ENCODE results near the gene TBX5.

Gene TBX5

GRCh38 chr12:114406316-114406983 is 506 bp upstream of the TBX5 start:
- DNase-seq (ENCODE audit: low read depth in 1 of 2, low spot score in 1 of 2): no peak

DNA sequence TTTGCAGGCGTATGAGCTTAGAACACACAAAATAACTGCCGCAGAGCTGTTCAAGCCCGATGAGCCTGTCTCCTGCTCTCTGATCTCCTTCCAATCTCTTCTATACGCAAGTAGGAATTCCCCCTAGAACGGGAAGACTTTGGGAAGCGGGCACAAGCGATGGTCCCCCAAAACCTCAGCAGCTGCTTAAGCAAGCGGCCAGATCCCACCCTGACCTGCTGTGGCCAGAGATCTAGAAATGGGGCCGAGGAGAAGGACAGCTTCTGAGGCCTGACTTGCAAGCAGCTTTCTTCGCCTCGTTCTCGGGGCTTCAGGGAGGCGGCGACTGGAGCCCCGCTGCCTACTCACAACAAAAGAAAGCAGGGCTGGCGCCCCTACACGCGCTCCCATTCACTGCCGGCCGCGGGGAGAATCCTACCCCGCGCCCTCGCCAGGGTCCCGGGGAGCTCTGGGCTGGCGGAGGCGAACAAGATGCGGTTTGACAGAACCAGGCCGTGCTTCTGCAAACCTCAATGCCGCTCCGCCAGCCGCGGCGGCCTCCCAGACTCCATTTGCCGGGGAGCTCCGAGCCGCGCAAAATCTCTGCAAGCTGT is 922 bp downstream of the TBX5 start:
- DNase-seq (ENCODE audit: low read depth in 1 of 2, low spot score in 1 of 2): no peak

GRCh38 chr12:114404083-114404925 is 1.6 kb downstream of the TBX5 start:
- no peak for DNase-seq (ENCODE audit: low read depth in 1 of 2, low spot score in 1 of 2)

DNA sequence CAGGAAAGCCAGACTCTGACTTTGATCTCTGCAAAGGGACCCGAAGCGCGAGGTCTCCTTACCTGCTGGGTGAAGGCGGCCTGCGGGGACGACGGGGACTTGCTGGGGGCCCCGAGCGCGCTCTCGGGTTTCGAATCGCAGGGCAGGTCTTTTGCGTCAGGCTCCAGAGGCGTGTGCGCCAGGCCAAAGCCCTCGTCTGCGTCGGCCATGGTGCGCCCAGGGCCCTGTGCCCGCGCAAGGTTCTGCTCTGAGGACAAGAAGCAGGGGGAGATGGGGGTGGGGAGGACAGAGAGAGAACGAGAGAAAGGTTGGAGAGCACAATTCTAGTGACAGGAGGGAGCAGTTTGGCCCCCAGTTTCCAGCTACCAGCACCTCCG is 2.3 kb downstream of the TBX5 start:
- DNase-seq (ENCODE audit: low read depth in 1 of 2, low spot score in 1 of 2): no peak

DNA sequence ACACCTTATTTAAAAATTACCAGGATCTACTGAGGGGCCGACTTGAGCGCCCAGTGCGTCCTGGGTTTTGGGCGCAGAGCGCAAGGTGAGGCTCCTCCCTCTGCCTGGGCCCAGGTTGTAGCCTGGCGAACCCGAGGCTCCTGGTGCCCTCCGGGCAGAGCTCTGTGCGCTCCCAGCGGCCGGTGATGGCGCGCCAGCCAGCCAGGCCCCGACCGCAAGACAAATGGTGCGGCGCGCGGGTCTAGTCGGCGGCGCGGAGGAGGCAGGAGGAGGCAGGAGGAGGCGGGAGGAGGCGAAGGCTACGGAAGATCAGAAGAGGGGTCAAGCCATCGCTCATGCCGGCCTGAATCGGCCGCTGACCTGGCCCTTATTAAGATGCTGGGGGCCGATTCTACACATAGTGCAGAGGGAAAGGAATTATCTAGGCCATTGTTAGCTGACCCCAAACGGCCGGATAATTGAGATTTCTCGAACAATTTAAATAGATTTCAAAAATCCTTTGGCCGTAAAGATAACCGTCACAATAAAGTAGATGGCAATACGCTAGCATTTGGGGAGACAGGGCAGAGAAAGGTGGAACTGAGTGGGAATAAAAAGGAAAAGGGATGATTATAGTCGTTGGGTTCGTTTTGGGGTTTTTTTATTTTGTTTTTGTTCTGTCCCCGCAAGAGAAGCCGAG is 2.8 kb downstream of the TBX5 start:
- no peak for DNase-seq (ENCODE audit: low read depth in 1 of 2, low spot score in 1 of 2)

DNA sequence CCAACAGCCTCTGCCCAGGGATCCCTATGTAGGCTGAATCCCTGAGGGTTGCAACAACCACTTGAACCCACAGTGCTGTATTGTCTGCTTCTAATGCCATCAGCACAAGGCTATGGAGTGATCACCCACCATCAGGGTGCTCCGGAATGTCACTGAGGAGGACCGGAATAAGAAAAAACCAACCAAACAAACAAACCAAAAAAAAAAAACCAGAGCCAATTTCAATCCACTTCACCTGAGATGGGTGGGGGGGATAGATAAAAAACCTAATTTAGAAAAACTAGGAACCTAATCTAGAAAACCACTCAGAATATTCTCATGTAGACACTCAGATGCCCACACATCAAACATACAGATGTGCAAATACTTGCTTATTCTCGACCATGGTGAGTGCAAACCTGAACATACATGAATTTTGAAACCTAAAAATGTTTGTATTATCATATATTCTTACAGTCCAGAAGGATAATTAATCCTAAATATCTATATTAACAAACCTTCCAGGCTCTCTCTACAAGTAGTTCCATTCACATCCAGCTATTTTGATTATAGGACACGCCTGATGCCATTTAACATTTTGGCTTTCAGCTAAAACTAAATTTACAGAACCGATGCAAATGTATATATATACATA is 3.7 kb downstream of the TBX5 start:
- no peak for DNase-seq (ENCODE audit: low read depth in 1 of 2, low spot score in 1 of 2)

DNA sequence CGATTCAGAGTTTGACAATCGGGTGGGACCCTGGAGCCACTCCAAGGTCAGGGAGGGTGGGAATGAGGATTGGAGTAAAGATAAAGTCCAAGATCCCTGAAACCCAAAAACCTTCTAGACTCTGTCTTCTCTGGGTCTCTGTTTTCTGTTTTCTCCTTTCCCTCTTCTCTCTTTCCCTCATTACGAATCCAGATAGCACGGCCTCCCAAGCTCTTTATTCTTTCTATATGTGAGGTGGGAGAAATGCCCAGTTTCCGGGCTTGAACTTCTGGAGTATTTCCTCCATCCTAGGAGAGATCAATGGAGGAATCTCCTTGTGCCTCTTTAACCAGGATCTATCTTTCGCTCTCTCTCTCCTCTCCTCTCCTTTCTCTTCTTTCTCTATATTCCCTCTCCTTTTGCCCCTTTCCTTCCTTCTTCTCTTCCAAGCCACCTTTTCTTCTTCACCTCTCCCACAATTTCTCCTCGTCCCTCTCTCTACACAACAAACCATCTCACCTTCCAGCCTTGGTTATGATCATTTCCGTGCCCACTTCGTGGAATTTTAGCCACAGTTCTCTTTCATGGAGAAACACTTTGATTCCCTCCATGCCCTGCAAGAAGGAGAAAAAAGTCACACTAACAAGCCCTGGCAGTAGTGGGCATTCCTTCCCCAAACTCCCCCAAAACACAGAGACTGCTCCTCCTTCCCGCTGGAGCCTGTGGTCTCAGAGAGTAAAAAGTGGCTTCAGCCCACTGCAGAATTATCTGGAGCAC is 4.4 kb downstream of the TBX5 start:
- DNase-seq (ENCODE audit: low read depth in 1 of 2, low spot score in 1 of 2): no peak

GRCh38 chr12:114400925-114401324 is 5.0 kb downstream of the TBX5 start:
- DNase-seq (ENCODE audit: low read depth in 1 of 2, low spot score in 1 of 2): no peak

DNA sequence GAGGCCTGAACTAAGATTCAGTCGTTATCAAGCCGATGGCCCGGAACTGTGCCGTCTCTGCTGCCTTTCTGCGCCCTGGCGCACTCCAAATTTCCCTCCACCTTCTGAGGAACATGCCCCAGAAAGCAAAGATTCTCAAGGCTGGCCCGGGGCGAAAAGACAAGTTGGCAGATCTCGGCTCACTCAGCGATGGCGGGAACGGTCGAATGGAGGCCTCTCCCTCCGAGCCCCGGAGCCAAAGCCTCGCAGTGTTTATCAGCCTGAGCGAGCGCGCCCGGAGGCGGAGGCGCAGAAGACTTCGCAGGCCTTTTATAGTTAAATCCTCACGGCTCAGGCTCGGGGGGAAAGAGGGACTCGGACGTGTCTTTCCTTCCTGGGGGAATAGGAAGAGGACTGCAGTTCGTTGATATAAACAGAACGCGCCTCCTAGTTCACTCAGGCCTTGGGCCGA is 5.6 kb downstream of the TBX5 start:
- DNase-seq (ENCODE audit: low read depth in 1 of 2, low spot score in 1 of 2): no peak

DNA sequence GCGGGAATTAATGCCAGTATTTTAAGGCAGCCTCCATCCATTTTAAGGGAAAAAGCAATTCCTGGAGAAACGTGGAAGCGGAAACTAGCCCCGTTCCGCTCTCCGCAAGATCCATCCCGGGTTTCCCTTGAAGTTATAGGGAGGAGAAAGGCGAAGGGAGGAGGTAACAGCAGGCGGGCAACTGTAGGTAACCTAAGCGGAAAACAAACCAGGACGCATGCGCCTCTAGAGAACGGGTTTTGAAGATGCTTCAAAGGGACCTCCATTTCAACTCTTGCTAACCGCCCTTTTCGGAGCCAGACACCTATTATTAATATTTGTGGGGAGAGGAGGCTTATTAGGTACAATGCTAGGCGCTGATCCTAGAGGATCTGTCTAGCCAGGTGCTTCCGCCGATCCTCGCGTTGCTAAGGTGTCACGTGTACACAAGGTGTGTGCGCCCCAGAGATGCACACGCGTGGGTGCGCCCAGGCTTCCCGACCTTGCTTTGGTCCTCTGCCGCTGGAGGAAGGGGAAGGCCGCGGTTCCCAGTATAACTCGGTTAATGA is 6.2 kb downstream of the TBX5 start:
- no peak for DNase-seq (ENCODE audit: low read depth in 1 of 2, low spot score in 1 of 2)

DNA sequence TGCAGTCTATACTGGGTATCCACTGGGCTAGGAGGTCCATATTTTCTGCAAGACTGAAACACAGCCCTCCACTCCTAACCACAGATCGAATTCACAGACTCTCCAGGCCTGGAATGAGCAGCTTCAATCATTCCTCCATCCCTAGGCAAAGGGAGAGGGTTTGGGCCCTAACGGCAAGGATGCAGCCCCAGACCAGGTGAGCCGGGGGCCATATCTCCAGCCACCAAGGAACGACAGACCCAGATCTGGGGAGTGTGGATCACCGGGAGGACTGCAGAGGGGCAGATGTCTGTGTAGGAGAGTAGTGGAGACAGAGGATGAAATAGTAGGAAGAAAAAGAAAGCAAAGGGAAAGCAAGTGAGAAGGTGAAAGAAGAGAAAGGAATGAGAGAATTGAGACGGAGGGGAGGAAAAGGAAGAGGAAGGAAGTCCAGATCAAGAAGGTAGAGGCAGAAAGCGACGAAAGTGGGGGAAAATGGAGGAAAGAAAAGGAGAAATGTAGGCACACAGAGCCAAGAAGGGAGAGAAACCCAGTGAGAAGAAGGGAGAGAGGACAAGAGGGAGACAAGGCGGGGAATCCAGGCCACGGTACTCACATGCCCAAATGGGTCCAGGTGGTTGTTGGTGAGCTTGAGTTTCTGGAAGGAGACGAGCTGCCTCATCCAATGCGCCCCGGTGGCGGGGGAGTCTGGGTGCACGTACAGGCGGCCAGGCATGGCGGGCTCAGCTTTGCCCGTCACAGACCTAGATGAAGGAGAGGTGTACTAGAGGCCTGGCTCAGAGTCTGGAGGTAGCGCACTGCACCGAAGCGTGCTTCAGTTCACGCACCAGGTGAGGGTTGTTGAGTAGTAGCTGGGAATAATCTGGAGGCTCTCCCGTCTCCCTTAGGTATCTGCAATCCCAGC is 7.7 kb downstream of the TBX5 start:
- DNase-seq (ENCODE audit: low read depth in 1 of 2, low spot score in 1 of 2): no peak

- no peak for DNase-seq (ENCODE audit: low read depth in 1 of 2, low spot score in 1 of 2)
Measured at GRCh38 chr12:114396869-114397719, 8.8 kb downstream of the TBX5 start.

DNA sequence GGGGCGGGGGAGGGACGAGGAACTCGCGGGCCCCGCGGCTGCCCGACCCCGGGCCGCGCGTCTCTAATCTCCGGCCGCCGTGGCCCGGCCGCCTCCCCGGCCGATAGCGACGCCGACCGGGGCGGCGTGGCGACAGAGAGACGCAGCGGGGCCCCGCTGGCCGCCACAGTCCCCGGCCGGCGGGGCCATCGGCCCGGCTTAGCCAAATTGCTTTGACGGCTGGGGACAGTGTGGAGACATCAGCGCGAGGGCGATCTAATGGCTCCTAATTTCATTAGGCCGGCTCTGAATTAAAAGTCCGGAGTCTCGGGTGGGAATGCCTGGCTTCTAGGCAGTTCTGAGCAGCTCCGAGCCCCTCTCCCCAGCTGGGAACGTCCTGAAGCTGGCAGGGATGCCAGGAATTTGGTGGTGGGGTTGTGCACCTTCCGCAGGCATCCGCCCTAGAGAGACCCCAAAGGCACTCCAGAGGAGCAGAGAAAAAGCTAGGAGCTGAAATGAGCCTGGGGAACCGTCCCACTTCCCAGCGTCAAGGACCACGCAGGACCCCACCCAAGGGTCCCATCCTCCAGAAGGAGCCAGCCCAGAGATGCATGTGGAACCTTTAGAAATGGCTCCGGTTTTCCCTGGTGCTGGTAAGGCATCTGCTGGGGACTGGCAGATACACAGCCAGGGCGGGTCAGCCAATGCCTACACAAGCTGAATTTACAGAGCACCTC is 9.6 kb downstream of the TBX5 start:
- no peak for DNase-seq (ENCODE audit: low read depth in 1 of 2, low spot score in 1 of 2)

GRCh38 chr12:114395755-114396152 is 10.2 kb downstream of the TBX5 start:
- no peak for DNase-seq (ENCODE audit: low read depth in 1 of 2, low spot score in 1 of 2)

GRCh38 chr12:114395233-114395632 is 10.7 kb downstream of the TBX5 start:
- DNase-seq (ENCODE audit: low read depth in 1 of 2, low spot score in 1 of 2): no peak

- no peak for DNase-seq (ENCODE audit: low read depth in 1 of 2, low spot score in 1 of 2)
Measured at GRCh38 chr12:114393569-114393968, 12.4 kb downstream of the TBX5 start.

GRCh38 chr12:114392909-114393308 is 13.0 kb downstream of the TBX5 start:
- no peak for DNase-seq (ENCODE audit: low read depth in 1 of 2, low spot score in 1 of 2)

DNA sequence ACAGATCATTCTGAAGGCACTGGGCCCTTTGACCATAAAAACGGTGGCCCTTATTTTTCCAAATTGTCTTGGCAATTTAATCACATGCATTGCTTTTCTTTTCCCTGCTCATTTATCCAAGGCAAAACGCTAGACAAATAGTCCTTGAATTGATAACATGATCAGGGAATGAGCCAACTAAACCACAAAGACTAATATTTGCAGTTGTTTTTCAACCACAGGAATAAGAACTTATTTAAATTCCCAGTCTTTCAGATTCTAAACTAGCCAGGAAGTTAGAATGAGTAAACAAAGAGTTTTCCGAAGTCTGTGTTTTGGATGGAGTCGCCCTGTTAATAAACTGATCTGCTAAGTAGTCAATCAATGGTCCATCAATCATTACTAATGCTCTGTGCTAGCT is 14.9 kb downstream of the TBX5 start:
- no peak for DNase-seq (ENCODE audit: low read depth in 1 of 2, low spot score in 1 of 2)
